GM12878 (cell line): ENCODE results near the gene ZNF670. TPM values are rescaled to one million over a fixed set of nuclear protein-coding genes. Genes with fewer than 3 reads are reported as not detected.

Experiments used
- ATAC-seq: fragments of 200-7000 bp; cut with Tn5 transposase; 3 replicates; pipeline ENCODE4 v1.9.1; 2020; ENCODE audit warnings: mild to moderate bottlenecking, moderate library complexity
- BruUV-seq: library from RNA; stranded (reverse); fragments of 400-500 nt; replicated peaks from 2 replicates; lab custom pipeline; 2021; lab: Mats Ljungman, UMichigan
- CTCF ChIA-PET: fragments of 300-600 bp; sonication (Branson Sonifier 250); formaldehyde crosslinking; extraction: SDS; loops from one replicate; lab custom pipeline; 2021; ENCODE audit warnings: inconsistent platforms; lab: Yijun Ruan, JAX
- POLR2A ChIA-PET: fragments of 350-600 bp; formaldehyde crosslinking; extraction: SDS; loops from one replicate; lab custom pipeline; 2021; ENCODE audit warnings: inconsistent platforms; lab: Charles Lee
- RAD21 ChIA-PET: fragments of 300-600 bp; sonication (Branson Sonifier 250); formaldehyde crosslinking; loops from one replicate; lab custom pipeline; 2023; ENCODE audit warnings: antibody characterized with exemption; ENCODE audit not compliant: unreplicated experiment; lab: Charles Lee
- SMC1A ChIA-PET: fragments of 300-600 bp; sonication (Branson Sonifier 250); formaldehyde crosslinking; loops from one replicate; lab custom pipeline; 2023; ENCODE audit not compliant: unreplicated experiment, uncharacterized antibody; lab: Charles Lee
- DNase-seq: peaks from one replicate; pipeline ENCODE4 v3.0.0-alpha.2; 2011; ENCODE audit warnings: low read depth, low spot score
- FAIRE-seq: peaks from 3 replicates; lab custom pipeline; 2011; peaks lifted over from hg19 to GRCh38; lab: Jason Lieb, UNC
- H2AFZ ChIP-seq: 2 replicates; pipeline ENCODE4 v1.6.0; 2011; ENCODE audit warnings: low read depth, low read length, control low read depth; ENCODE audit not compliant: control insufficient read depth
- H3K27ac ChIP-seq: 2 replicates; pipeline ENCODE4 v1.5.1; 2011; ENCODE audit warnings: control low read depth; ENCODE audit not compliant: control insufficient read depth, insufficient read depth
- H3K27me3 ChIP-seq, 2 experiments: replicated peaks in 1 of 2; 2 replicates each; pipeline versions ENCODE4 v1.6.0 to v1.6.1; 2011; ENCODE audit warnings: low read length in 1 of 2; ENCODE audit not compliant: control insufficient read depth in 2 of 2, insufficient read depth in 2 of 2
- H3K36me3 ChIP-seq, 2 experiments: 2 replicates each; pipeline ENCODE4 v1.5.1; 2011; ENCODE audit warnings: low read length in 1 of 2; ENCODE audit not compliant: control insufficient read depth in 2 of 2, insufficient read depth in 2 of 2
- H3K4me1 ChIP-seq: 2 replicates; pipeline ENCODE4 v1.6.1; 2011; ENCODE audit warnings: mild to moderate bottlenecking, low read length, moderate library complexity, mixed read lengths; ENCODE audit not compliant: control insufficient read depth, insufficient read depth
- H3K4me2 ChIP-seq: 2 replicates; pipeline ENCODE4 v1.6.0; 2011; ENCODE audit warnings: control low read depth; ENCODE audit not compliant: control insufficient read depth, insufficient read depth
- H3K4me3 ChIP-seq: fragments of 200-600 bp; sonication (generic); 2 replicates; pipeline ENCODE4 v1.5.1; 2016
- H3K79me2 ChIP-seq: 2 replicates; pipeline ENCODE4 v1.6.0; 2011; ENCODE audit warnings: low read length; ENCODE audit not compliant: control insufficient read depth, insufficient read depth
- H3K9ac ChIP-seq: 2 replicates; pipeline ENCODE4 v1.8.0; 2011; ENCODE audit warnings: low read length, control low read depth, mixed read lengths; ENCODE audit not compliant: control insufficient read depth, insufficient read depth
- H3K9me3 ChIP-seq: replicated peaks from 3 replicates; pipeline ENCODE4 v1.5.1; 2011; ENCODE audit warnings: mild to moderate bottlenecking, low read length; ENCODE audit not compliant: control insufficient read depth, insufficient read depth
- H4K20me1 ChIP-seq: 2 replicates; pipeline ENCODE4 v1.6.0; 2011; ENCODE audit not compliant: control insufficient read depth, insufficient read depth
- CBX5 ChIP-seq: sonication (generic); IDR thresholded peaks from 2 replicates; pipeline ENCODE4 v1.6.1; 2016; ENCODE audit warnings: low read depth, moderate library complexity, mild to moderate bottlenecking, inconsistent platforms
- E2F4 ChIP-seq: IDR thresholded peaks from 2 replicates; pipeline ENCODE4 v1.6.1; 2012; ENCODE audit warnings: low read depth, low read length, improper control_type of control experiment
- HDAC2 ChIP-seq: fragments of 200-600 bp; sonication (generic); IDR thresholded peaks from 2 replicates; pipeline ENCODE4 v1.6.1; 2017
- IRF5 ChIP-seq: fragments of 450-650 bp; IDR thresholded peaks from 2 replicates; pipeline ENCODE4 v1.6.1; 2017; ENCODE audit warnings: borderline replicate concordance
- MTA2 ChIP-seq: fragments of 450-650 bp; IDR thresholded peaks from 2 replicates; pipeline ENCODE4 v1.6.1; 2016; ENCODE audit warnings: low read depth, mild to moderate bottlenecking, moderate library complexity
- MYC ChIP-seq: IDR thresholded peaks from 2 replicates; pipeline ENCODE4 v1.6.1; 2011; ENCODE audit warnings: mild to moderate bottlenecking, low read length, moderate library complexity, inconsistent platforms; ENCODE audit not compliant: insufficient read depth, insufficient replicate concordance, insufficient read length, severe bottlenecking
- NR2C2 ChIP-seq: IDR thresholded peaks from 2 replicates; pipeline ENCODE4 v1.6.1; 2011; ENCODE audit warnings: borderline replicate concordance, low read depth; ENCODE audit not compliant: control insufficient read depth, insufficient read length
- RELA ChIP-seq: fragments of 450-650 bp; IDR thresholded peaks from 2 replicates; pipeline ENCODE4 v1.8.0; 2014; ENCODE audit warnings: borderline replicate concordance; ENCODE audit not compliant: partially characterized antibody
- SREBF2 ChIP-seq: IDR thresholded peaks from 2 replicates; pipeline ENCODE4 v1.6.1; 2012; ENCODE audit warnings: mild to moderate bottlenecking, low read length
- WGBS: methylation state at CpG from one replicate; pipeline ENCODE4 v1.1.6; 2016; ENCODE audit warnings: low lambda C conversion rate; ENCODE audit not compliant: insufficient replicate concordance, insufficient coverage; ENCODE audit errors: missing lambda C conversion rate; 5-methylcytosine and 5-hydroxymethylcytosine counted together
- in situ Hi-C: fragments of 300-500 bp; cut with MboI; formaldehyde crosslinking; loops from 9 replicates; pipeline ENCODE4 v1.14.3; 2018; ENCODE audit warnings: mixed read lengths
- intact Hi-C: fragments of 100-400 bp; cut with micrococcal nuclease; formaldehyde crosslinking; loops from one replicate; pipeline ENCODE4 v1.14.2; 2022; ENCODE audit not compliant: unreplicated experiment
- polyA plus RNA-seq, 11 experiments: library from polyadenylated mRNA; depleted of rRNA in 4 of 11; unstranded in 6 of 11; stranded (reverse) in 5 of 11; fragments of >200 nt; fragmentation: Nextera tagmentation in 4 of 11; fragmentation: Illumina TruSeq in 1 of 11; extraction: Ambion mirVana in 4 of 11; extraction: Trizol in 1 of 11; gene quantifications; 1 replicate in 1 of 11; 2 replicates in 10 of 11; pipeline versions ENCODE4 v1.2.1 to v1.2.3, GENCODE V29; 2011 to 2016; ENCODE audit warnings: inconsistent platforms in 2 of 11, missing spikeins in 2 of 11, low read depth in 1 of 11
- total RNA-seq, 4 experiments: library from RNA; depleted of rRNA in 3 of 4; stranded (reverse); fragments of >200 nt in 3 of 4; fragmentation: Illumina TruSeq in 1 of 4; extraction: Trizol in 1 of 4; gene quantifications; 2 replicates each; pipeline versions ENCODE4 v1.2.1 to v1.2.3, GENCODE V29; 2013 to 2021

The ZNF670 gene
- total and polyA plus RNA-seq, 10 of the 15 experiments (the other 5 are each of a cell fraction or from before 2014, with no cell fraction given) = 3.0 to 9.0 (median 5.3) TPM

GRCh38 chr1:247047260-247047659, 31.4 kb downstream of the ZNF670 start:
- WGBS = 92% methylated on average over 2 of the region's 2 CpGs
- RAD21 ChIA-PET = no interaction called here
- H2AFZ ChIP-seq = no peak overlapping the region
- no peaks in the 10 kb centered on the region for H4K20me1 ChIP-seq
- intact Hi-C loops (no loop called here), in situ Hi-C loops (no loop called here)
- no peak overlapping the region for H3K4me3 ChIP-seq
- H3K9me3 ChIP-seq = peaks cover 14% of the 10 kb centered on the region; the same call in 2 of the 3 replicates
- no peak overlapping the region for H3K4me2 ChIP-seq
- H3K27me3 ChIP-seq = no peaks in the 10 kb centered on the region
- no peak overlapping the region for H3K9ac ChIP-seq
- TF ChIP-seq NR2C2 = no peak
- TF ChIP-seq CBX5 = 0 out of 2 replicates have a peak, but pooled peaks have one; percentile 34
- DNase-seq = no peak
- BruUV-seq = no TSS peak
- POLR2A ChIA-PET = no interaction called here
- no peaks in the 10 kb centered on the region for H3K79me2 ChIP-seq
- no peak overlapping the region for H3K27ac ChIP-seq
- H3K4me1 ChIP-seq = no peaks in the 10 kb centered on the region
- FAIRE-seq = no peak
- SMC1A ChIA-PET = no interaction called here
- CTCF ChIA-PET = no interaction called here
- no peaks in the 10 kb centered on the region for H3K36me3 ChIP-seq
- no peak for ATAC-seq

- no peaks in the 10 kb centered on the region for H3K79me2 ChIP-seq
- no peak for DNase-seq
- intact Hi-C loops (no loop called here), in situ Hi-C loops (no loop called here)
- H3K9me3 ChIP-seq = peaks cover 20% of the 10 kb centered on the region
- H3K9ac ChIP-seq = no peak overlapping the region
- H3K4me2 ChIP-seq = no peak overlapping the region
- no peaks in the 10 kb centered on the region for H3K27me3 ChIP-seq
- peaks cover 0 to under 1% of the 10 kb centered on the region in 2 experiments; a peak in 1 of 4 replicates for H3K36me3 ChIP-seq
- H2AFZ ChIP-seq = no peak overlapping the region
- POLR2A ChIA-PET = no interaction called here
- BruUV-seq = no TSS peak
- H3K4me3 ChIP-seq = no peak overlapping the region
- no peaks in the 10 kb centered on the region for H4K20me1 ChIP-seq
- RAD21 ChIA-PET = no interaction called here
- CTCF ChIA-PET = no interaction called here
- no peak overlapping the region for H3K27ac ChIP-seq
- no peaks in the 10 kb centered on the region for H3K4me1 ChIP-seq
- SMC1A ChIA-PET = interaction anchor here (0.9 kb wide), 1 partner anchor 12 kb away, joined by 4 read pairs; no protein-coding TSS in a partner anchor
- TF ChIP-seq MYC (no peak), E2F4 (no peak), RELA (no peak), IRF5 (no peak), HDAC2 (no peak), SREBF2 (no peak), MTA2 (no peak)
- TF ChIP-seq, all 136 proteins: peak for 0
- FAIRE-seq (no peak), ATAC-seq (no peak)
- WGBS = 83% methylated on average over 5 of the region's 5 CpGs
Measured at GRCh38 chr1:247043406-247043805, 35.2 kb downstream of the ZNF670 start.
